GM19372 (cell line): Measurements from ENCODE around the gene TLCD3B.
"Not testable (repeated sequence)": the region's sequence is repeated elsewhere in the genome, so short reads cannot be mapped to it uniquely, and the experiment has no call there.

ENCODE experiments used
- ATAC-seq: cut with Tn5 transposase; IDR thresholded peaks from one replicate; pipeline ENCODE4 v1.9.1; 2021; ENCODE audit warnings: mild to moderate bottlenecking, low read depth, moderate library complexity; ENCODE audit not compliant: unreplicated experiment

The TLCD3B gene

DNA sequence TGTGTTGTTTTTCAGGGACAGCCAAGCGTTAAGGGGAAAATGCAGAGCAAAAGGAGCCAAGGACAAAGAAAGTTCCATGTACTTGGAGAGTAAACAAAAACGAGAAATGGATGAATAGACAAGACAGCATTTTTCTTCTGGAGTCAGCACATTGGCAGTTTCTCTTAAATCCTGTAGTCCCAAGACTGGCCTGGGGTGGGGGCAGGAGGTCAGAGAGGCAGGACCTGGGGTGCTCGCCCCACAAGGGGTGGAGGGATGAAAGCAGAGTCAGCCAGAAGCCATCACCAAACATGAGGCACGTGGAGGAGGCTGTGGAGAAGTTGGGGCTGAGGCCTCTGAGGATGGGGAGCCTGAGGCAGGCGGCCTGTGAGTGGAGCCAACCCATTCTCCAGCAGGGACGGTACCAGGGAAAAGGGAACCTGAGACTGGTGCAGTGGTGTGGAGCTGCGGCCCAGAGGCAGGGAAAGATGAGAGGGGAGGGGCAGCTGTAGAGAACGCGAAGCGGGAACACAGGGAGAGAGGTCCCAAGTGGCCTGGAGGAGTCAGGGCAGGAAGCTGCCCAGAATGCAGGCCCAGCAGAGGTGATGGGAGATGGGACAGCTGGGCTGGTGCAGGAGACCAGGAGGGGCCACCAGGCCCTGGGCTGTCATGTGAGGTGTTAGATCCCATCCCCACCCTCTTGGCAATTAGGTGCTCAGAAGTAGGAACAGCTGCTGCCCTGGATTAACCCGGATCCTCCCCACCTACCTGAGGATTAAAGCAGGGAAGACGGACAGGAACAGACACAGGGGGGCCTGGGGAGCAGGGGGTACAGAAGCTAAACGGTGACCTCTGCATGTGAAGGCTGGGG, 3.3 kb downstream of the TLCD3B start:
- ATAC-seq = no peak

DNA sequence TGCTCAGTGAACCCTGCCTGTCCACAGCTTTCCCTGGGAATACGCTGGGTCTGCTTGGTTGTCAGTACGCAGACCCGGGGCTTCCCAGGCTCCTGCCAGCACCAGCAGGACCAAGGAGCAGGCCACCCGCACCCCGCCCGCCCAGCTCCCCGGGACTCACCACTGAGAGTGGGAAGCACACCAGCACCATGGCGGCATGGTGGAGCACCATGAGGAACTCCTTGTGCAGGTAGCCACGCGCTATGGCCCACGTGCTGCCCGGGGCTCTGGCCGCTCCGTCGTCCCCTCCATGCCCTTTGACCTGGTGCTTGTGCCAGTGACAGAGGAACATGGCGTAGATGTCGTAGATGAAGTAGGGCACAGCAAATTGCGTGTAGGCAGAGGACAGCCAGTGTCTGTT, 4.6 kb downstream of the TLCD3B start:
- ATAC-seq = no peak

DNA sequence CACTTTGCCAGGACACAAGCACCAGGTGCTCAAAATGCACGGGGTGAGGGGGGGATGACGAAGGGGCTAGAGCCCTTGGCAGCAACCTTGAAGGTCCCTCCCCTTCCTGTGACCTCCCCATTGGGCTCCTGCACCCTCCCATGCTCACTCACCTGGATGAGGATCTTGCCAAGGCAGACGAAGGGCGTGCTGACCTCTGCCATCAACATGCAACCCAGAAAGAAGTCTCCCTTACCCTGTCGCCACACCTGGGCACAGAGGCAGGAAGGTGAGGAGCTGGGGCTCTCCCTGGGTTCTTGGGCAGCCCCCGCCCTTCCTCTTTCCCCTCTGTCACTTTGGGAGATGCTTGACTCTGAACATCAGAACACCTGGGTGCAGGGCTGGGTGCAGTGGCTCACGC, 5.5 kb downstream of the TLCD3B start:
- no peak for ATAC-seq

DNA sequence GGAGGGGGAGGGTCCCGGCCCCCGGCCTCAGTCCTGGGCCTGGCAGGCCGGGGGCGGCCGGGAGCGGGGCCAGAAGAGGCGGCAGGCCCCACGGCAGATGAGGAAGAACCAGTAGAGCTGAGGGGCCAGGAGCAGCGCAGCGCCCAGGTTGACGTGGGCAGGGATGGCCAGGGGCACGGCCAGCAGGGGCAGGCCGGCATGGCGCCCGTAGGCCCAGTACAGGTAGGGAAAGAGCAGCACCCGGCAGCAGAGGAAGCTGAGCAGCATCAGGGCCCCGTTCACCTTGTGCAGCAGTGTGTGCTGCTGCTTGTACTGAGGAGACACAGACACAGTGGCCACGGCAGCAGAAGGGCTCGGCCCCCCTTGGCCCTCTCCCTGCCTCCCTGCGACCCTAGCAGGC, 5.9 kb downstream of the TLCD3B start:
- ATAC-seq = no peak

DNA sequence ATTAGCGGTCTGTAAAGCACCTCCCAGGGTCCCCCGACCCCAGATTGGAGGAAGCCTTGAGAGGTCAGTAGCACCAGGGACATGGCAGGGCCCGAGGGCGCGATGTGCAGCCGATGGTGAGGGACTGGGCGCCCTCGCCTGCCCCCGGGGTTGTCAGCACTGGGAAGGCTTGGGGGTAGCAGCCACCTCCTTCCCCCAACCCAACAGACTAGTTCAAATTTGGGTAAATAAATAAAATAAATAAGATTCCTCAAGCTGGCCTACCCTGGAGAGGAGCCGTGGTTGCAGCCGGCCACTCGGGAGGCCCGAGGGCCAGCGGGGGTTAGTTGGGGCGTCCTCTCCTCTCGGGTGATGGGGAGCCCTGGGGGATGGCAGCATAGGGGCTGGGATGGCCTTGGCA, 6.6 kb downstream of the TLCD3B start:
- no peak for ATAC-seq

DNA sequence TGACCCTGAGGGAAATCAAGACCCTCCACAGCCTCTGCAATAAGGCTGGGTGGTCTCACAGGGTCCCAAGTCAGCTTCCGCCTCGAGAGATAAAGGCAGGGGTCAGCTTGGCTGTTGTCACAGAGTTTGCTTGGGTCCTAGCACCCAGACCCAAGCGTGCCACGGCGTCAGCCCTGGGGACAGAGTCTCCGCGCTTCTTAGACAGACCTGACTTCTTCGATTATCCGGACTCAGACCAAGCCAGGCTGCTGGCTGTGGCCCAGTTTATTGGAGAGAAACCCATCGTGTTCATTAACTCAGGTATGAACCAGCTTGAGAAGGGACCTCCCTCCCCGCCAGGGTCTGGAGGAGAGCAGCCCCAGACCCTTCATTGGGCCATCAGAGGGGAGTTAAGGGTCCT, 7.5 kb downstream of the TLCD3B start:
- no peak for ATAC-seq

DNA sequence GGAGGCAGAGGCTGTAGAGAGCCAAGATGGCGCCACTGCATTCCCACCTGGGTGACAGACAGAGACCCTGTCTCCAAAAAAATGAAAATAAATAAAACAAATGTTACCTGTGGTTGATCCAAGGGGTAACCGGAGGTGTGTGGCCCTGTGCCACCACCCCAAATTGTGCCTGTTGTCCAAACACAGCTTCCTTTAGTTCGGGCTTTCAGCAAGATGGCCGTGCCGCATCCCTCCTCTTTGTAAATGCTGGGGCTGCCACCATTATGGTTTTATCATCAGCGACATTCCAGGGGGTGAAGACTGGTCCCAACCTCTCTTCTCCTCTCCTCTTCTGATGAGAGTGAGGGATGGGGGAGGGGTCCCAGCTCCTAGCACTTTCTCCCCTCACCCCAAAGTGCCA, 8.2 kb downstream of the TLCD3B start, which contains the start of gene C16orf92:
Gene C16orf92 (plus strand): TSS at position 312 of the 400 bp plus-strand sequence. CDS start 143 bp downstream, outside the sequence.
- no peak for ATAC-seq

DNA sequence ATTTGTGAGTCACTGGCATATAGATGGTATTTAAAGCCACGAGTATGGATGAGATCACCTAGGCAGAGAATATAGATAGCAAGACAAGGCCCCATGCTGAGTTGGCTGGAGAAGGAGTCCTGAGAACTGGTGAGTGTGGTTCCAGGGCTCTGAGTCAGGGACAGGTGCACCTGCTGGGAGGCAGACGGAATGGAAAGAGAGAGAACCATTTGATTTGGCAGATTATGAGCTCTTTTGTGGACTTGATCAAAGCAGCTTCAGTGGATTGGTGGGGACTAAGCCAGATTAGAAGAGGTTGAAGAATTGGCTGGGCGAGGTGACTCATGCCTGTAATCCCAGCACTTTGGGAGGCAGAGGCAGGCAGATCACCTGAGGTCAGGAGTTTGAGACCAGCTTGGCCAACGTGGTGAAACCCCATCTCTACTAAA, 12.3 kb downstream of the TLCD3B start:
- ATAC-seq = no peak

DNA sequence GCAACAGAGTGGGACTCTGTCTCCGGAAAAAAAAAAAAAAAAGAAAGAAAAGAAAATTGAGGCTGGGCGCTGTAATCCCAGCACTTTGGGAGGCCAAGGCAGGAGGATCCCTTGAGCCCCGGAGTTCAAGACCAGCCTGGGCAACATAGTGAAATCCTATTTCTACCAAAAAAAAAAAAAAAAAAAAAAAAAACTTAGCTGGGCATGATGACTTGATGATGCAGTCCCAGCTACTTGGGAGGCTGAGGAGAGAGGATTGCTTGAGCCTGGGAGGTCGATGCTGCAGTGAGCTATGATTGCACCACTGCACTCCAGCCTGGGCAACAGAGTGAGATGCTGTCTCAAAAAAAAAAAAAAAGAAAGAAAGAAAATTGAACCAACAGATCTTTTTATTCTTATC, 13.1 kb downstream of the TLCD3B start:
- not testable (repeated sequence) for ATAC-seq

DNA sequence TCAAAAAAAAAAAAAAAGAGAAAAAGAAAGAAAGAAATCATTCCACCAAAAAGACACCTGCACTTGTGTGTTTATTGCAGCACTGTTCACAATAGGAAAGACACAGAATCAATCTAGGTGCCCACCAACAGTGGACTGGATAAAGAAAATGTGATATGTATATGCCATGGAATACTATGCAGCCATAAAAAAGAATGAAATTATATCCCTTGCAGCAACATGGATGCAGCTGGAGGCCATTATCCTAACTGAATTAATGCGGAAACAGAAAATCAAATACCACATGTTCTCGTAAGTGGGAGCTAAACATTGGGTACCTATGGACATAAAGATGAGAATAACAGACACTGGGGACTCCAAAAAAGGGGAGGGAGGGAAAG, 13.8 kb downstream of the TLCD3B start:
- ATAC-seq = no peak

DNA sequence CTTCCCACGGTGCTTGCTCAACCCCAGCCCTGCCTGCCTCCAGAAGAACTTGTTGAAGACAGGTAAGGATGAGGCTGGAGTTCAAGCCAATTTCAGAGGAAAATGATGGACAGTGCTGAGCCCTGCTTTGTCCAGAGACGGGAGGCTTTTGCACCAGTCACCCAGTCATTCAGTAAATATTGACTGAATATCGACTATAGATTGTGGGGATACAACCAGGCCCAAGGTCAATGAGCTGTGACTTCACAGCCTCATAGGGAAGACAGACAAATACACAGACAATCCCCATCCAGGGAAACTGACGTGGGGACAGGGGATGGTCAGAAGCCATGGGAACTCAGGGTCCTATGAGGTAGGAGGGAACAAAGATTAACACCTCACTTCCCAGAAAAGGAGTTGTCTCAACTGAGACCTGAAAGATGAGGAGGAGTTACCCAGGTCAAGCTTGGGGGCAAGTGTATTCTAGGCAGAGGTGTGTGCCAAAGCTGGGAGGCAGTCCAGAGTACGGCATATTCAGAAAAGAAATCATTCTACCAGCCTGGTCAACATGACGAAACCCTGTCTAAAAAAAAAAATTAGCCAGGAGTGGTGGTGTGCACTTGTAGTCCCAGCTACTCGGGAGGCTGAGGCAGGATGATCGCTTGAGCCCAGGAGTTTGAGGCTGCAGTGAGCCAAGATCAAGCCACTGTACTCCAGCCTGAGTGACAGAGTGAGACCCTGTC, 14.4 kb downstream of the TLCD3B start:
- no peak for ATAC-seq

DNA sequence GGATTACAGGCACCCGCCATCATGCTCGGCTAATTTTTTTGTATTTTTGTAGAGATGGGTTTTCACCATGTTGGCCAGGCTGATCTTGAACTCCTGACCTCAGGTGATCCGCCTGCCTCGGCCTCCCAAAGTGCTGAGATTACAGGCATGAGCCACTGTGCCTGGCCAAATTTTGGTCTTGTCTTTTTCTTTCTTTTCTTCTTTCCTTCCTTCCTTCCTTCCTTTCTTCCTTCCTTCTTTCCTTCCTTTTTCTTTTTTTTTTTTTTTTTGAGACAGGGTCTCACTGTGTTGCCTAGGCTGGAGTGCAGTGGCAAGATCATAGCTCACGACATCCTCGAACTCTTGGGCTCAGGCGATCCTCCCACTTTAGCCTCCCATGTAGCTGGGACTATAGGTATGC, 15.6 kb downstream of the TLCD3B start:
- ATAC-seq = not testable (repeated sequence)

DNA sequence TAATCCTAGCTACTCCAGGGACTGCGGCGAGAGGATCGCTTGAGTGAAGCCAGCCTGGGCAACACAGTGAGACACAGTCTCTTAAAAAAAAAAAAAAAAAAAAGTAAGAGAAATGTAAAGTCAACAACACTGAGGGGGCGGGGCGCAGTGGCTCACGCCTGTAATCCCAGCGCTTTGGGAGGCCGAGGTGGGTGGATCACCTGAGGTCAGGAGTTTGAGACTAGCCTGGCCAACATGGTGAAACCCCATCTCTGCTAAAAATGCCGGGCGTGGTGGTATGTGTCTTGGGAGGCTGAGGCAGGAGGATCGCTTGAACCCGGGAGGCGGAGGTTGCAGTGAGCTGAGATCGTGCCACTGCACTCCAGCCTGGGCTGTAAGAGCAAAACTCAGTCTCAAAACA, 18.5 kb downstream of the TLCD3B start:
- not testable (repeated sequence) for ATAC-seq

DNA sequence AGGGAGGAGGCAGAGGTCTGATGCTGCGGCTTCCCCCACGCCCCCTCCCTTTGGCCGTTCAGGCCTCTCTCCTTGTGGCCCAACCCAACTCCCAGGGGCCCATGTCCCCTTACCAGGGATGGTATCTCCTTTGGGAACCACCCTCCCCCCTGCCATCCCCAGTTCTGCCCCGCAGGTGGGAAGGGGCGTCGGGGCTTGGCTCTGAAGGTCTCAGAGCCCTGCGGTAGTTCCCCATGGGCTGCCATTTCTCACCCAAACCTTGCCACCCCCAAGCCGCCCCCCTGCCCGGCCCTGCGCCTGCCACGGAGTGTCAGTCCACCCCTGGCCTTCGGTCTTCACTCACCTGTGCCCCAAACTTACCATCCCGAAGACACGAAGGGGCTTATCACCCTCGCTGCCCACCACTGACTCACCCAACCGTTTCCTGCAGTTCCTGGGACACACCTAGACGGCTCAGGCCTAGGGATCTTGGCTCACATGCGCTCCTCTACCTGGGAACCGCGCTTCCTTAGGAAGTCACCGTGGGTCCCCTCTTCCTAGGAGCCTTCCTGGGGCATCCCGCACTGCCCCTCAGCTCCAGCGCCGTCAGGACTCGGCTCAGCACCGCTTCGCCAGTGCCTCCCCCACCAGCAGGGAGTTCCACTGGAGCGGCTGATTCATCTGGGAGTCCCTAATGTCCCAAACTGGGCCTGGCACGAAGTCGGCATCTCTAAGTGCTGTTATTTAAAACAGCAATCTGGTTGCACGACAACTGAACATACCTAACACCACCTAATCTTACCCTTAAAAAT, 19.2 kb downstream of the TLCD3B start:
- no peak for ATAC-seq

DNA sequence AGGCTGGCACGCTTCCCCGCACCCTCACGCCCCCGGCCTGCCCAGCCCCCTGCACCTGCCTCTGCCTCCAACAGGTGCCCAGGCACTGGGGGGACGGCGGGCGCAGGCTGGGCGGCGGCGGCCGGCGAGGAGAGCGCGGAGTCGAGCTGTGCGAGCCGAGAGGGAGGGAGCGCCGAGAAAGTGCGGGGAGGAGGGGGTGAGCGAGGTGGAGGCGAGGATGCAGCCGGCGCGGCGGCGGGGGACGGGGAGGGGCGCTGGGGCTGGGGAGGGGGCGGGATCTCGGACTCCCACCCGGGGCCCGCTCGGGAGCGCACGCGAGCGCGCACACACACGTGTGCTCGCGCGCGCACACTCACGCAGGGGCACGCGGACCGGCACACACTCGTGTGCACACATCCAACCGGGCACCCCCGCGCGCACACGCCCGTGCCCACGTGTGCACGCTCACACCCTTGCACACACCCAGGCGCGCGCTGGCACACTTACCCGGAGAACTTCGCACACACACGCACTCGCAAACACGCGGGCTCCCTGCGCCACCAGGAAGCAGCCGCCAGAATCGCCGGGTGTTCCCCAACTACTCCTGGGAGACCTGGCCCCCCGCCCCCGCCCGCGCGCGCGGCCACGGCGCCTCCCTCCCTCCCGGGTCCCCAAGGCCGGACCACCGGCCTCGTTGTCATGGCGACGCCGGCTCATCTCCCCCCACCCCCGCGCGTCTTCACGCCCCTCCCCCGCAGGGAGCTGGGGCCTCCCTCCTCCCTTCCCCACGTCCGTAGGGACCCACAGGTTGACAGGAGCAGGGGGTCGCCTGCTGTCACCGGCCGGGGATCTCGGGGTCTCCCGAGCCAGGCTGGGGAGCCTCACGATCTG, 20.0 kb downstream of the TLCD3B start, which contains the start of gene DOC2A:
Gene DOC2A (minus strand): TSS at position 184 of the 870 bp plus-strand sequence. CDS start 805 bp downstream, outside the sequence.
- ATAC-seq = no peak

DNA sequence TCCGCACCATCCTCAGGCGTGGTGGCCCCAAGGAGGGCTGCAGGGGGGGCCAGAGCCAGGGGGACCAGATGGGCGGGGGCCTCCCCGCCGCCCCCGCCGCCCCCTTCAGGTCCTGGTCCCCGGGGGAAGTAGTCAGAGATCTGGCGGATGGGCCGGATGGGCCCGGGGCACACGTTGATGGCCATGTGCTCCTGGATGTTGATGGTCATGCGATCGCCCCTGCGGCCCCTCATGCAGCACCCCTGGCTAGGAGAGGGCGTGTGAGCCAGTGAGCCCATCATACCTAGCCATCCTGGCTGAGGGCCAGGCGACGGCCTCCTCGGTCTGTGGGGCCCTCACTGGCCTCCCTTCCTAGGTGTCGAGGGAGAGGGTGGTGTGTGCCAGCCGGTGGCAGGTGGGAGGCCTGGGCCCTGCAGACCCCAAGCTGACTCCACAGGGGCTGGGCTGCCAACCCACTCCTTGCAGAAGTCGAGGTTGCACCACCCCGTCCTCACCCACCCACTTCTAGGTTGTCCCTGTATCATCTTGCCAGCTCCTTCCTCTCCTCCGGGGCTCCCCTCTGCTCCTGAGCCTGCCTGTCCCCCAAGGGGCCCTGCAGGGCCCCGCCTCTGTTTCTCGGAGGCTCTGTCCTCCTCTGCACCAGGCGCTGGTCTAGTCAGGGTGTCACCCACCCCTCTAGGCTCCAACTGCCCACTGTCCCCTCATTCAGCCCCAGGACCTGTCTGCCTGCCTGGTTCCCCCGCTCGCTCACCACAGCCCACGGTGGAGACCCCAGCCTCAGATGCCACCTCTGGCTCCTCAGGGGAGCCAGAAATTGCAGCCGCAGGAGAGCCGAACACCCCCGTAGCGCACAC, 20.9 kb downstream of the TLCD3B start:
- no peak for ATAC-seq

DNA sequence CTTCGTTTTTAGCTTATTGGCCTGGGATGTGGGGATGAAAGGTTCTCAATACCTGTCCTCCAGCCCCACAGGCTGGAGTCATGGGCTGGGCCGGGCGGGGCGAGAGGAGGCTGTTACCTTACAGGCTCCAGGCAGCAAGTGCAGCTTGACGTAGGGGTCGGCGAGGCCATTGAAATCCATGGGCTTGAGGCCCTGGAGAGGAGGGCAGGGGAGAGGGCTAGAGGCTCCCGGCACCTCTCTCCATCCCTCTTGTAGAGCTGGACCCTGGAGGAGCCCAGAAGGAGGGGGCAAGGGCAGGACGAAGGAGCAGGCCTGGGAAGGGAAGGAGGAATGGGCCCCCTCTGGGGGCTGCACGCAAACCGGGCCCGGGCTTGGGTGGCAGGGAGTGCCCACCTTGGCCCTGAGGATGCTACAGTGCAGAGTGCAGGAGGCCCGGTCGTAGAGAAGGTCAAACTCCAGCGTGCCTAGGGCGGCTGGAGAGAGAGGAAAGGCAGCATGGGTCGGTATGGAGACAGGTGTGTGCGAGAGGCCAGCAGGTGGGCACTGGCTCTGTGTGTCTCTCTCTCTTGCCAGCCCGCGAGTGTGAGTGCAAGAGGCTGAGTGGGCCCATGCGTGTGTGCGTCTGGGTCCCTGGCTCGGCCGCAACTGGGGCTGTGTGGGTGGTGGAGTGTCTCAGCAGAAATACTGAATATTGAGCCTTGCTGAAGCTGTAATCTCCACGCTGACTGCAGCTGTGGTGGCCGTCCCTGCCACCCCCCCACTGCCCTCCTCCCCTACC, 21.8 kb downstream of the TLCD3B start:
- no peak for ATAC-seq

DNA sequence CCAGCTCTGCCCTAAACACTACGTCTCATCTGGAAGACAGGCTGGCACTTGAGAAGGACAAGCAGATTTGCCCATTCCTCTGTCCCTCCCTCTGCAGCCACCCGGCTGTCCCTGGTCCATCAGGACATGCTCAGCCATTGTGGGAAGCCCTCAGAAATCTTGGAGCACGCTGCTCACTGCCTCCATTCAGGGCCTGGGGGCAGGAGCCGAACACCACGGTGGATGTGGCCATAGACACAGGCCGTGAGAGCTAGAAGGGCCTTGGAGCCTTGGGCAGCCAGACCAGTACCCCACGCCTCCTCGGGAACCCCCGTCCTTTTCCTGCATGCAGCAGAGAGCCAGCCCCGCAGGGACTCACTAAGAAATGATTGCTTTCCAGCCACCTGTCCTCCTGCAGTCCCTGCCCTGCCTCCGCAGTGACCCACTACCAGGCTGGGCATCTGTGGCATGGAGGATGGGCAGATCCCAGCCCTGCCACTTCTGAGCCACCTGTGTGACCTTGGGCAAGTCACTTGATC, 23.6 kb downstream of the TLCD3B start:
- ATAC-seq = no peak
